ENCODE results near the gene HOXB9.
A peak's percentile ranks its signal among the peaks of the same experiment; 100 is the strongest.

Gene HOXB9

DNA sequence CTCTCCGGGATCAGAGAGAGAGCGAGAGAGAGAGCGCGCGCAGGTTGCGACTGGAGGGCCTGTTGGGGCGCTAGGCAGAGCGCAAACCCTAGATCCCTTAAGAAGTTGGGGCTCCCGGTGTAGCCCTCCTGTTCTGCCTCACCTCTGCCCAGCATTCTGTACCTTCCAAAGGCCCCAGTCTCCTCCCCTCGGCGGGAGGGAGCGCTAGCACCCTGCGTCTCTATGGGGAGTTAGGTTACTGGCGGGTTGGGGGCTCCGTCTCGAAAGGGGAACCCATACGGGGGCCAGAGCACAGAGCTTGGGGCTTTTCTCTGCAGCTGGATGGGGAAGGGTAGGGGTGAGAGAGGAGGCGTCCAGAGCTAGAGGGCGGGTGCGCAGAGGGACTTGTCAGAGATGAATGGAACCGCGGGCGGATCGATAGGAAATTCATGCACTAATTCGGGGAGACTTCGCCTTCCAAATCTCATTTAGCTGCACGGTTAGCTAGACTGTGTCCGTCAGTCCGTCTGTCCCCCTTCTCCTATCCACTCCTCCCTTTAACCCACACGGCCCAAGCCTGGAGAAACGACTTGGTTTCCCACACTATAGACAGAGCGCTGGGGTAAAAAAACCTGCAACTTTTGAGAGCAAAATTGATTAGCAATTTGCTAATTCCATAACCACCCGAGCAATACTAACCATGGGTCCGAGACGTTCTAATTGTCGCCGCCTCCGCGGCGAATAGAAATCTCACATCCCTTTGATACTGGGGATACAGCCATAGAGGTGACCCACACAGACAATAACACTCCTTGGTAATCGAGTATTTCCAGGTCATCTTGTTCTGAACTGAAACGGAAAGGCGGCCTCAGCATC is 47.3 kb downstream of the HOXB9 start:
- DNase-seq, result no peak

DNA sequence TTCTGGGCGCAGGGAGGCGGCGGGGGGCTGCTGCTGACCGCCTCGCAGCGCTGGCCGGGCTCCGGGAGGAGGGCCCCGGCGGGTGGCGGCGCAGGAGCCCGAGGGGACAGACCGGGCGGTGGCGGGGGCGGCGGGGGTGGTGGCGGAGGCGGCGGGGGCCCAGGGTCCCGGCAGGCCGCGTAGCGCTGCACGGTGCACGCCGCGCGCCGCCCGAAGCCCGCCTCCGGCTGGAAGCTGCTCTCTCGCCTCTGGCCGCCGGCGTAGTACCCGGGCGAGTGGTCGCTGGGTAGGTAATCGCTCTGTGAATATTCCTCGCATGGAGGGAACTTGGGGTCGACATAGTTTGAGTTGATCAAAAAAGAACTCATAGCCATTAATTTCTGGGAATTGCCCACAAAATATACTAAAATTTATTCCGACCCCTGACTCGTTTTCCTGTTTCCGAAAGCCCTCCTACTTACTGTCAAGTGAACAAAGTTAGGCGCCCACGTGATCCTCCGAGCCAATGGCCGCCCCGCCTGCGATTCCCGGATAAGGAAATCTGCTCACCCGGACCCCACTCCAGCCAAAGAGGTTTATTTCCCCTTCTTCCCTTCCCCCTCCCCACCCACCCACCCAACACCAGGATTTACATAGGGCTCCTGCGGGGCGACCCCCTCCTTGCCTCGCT is 48.1 kb downstream of the HOXB9 start, which contains the start of gene HOXB4:
Gene HOXB4, minus strand, starts transcription at position 405 of the 670 bp plus-strand sequence. Its CDS starts 31 bp downstream, at position 374.
- DNase-seq, result no peak

DNA sequence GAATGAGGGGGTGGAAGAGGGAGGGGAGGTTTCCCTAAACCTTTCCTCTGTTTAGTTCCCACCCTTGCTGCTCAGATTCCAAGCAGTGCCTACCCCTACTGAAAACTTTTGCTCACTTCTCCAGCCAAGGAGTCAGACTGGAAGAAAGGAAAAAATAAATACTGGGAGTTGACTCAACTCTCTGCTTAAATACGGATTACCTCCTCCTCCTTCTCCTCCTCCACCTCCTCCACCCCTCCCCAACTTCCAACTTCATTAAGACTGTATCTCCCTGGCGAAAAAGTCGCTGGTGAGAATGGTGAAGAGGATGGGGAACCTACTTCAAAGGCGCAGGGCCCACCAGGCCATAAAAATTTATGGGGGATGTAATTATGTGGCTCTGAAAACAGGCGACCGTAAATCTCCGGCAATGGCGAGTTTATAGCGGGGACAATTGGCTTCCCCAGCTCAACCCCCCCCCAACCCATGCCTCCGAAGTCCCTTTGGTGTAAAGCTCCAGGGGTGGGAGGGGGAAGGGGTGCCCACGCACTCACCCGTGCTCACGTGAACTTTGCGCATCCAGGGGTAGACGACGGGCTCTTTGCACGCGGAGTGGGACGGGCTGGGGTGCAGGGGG is 48.7 kb downstream of the HOXB9 start:
- no peak for DNase-seq

DNA sequence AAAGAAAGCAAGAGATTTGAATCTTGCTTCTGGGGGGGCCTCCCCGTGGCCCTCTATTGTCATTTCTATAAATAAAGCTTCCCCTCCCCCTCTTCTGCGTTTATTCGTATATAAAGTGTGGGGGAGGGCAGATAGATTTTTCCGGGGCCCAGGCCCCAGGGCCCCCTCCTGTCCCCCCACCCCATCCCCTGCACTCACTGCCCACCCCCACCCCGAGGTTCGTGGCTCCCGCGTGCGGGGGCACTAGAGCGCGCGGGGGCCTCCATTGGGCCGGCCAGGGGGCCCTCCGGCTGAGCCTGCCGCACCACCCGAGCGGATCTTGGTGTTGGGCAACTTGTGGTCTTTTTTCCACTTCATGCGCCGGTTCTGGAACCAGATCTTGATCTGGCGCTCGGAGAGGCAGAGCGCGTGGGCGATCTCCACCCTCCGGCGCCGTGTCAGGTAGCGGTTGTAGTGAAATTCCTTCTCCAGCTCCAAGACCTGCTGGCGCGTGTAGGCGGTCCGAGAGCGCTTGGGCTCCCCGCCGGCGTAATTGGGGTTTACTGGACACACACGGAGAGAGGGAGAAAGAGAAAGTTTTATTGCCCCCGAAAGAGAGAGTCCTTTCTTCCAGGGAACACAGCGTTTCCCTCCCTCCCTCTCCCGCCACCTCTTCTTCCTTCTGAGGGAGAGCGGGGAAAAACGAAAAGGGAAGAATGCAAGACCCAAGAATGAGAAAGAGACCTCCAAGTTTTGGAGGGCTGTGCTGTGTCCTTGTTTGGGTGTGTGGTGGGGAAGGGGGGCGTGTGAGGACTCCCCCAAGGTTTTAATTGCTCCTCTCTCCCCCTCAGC is 49.5 kb downstream of the HOXB9 start:
- peak; percentile 31 for DNase-seq

DNA sequence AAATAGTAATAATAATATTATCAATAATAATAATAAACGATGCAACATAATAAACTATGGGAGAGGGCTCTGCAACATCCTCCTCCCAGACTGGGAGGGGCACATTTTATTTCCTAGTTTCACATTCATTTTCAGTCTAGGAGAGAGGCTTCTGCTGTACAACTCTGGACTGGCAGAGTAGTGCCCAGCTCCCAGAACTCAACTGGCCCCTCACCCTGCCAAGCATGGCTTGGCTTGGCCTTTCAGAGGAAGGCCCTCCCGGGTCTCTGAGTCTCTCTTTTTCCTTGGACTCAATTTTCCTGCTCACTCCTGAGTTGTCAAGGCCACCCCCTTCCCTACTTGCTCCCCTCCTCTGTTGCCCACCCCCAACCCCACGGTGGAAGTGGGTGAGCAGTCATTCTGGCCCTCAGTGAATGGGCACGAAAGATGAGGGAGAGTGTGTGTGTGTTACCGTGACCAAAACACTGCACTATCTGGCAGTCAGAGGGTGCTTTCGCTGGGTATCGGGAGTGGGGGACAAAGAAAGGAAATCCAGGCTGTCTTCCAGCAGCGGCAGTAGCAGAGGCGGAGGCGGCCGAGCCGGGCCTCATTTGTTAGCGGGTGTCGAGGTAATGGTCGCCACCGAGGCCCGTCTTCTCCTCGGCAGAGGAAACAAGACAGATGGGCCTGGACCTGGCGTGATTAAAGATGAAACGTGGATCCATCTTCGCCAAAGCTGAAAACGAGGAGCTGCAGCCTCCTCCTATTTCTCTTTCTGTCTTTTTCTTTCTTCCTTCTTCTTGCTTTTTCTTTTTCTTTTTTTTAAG is 50.3 kb downstream of the HOXB9 start:
- no peak for DNase-seq

DNA sequence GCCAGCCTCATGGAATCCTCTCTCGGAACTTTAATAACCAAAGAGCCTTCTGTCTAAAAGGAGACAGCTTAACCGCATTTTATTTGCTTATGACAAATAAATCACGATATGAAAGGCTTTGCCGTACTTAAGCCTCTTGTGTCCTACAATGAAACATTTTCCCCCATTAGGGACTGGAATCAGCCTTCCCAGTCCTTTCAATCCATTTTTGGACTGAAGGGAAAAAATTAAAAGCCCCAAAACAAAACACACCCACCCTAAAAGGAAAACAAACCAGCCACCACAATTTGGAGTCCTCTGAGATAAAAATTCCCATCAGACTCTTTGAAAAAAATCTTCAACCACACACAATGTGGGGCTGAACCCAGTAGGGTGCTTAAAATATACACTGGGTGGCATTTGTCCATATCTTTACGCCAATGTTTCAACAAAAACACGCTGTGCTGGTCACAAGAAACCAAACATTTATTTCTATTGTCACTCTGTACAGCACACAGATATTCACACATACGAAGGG is 51.0 kb downstream of the HOXB9 start:
- no peak for DNase-seq

DNA sequence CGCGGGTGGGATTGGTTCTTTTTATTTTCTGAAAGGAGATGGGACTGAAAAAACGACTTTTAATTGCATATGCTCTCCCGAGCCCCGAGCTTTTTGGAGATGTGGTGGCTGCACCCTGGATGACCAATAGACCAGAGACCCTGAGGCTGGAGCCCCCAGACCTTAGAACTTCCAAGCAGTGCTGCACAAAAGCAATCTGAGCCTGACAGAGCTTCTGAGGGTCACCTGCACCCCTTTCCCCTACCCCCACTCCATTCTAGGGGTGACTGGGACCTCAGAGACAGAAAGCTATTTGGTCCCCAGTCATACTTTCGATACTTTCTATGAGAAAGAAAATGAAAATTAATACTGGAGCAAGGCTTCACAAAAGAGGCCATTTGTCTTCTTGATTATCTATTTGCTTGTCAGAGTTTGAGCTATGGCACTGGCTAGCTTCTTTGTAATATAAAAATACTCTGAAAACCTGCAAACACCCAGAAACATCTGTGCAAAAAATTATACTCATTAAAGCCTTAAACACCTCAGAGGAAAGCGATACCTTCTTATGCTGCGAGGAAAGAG is 51.6 kb downstream of the HOXB9 start:
- no peak for DNase-seq

DNA sequence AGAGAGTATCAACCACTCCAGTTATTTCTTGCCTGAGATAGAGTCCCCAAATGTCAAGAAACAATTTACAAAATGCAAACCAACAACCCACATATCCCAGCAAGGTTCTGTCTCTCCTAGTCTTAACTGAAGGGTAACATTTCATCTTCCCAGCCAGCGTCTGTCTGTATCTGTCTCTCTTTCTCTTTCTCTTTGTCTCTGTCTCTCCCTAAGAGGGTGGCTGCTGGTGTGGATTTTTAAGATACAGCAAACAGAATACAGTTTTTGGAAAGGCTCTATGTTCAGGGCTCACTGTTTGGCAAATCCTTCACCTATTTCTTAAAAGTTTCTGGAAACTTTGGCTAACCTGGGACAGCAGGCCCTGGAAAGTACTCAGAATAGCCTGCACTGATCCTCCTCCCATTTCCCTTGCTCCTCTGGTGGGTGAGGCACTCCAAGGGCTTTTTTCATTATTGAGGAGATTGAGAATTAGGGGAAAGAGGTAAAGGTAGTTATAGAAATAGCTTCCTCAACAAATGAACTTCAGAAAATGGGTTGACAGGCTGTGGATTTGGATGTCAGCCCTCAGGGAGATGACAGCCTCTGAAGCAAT is 54.2 kb downstream of the HOXB9 start:
- no peak for DNase-seq

Measured in EL (cell line).